Activated CD8-positive, alpha-beta T cell treated with anti-CD3 and anti-CD28 coated beads, Interleukin-2, amount 10 ng/mL, durations not matched to agents 7 days and 5 days (primary cell): ENCODE data around the gene ST6GALNAC6. TPM values are rescaled to one million over a fixed set of nuclear protein-coding genes. Genes with fewer than 3 reads are reported as not detected.
A peak's percentile ranks its signal among the peaks of the same experiment; 100 is the strongest.
"Not testable (repeated sequence)": the region's sequence is repeated elsewhere in the genome, so short reads cannot be mapped to it uniquely, and the experiment has no call there.

Experiments used
- ATAC-seq: fragments of 150-1000 bp; cut with Tn5 transposase; one replicate; pipeline ENCODE4 v1.10.0; 2021; ENCODE audit warnings: moderate library complexity
- CTCF ChIA-PET: fragments of 350-600 bp; sonication (Branson Sonifier 250); formaldehyde crosslinking; loops from one replicate; lab custom pipeline; 2021; ENCODE audit warnings: antibody characterized with exemption; lab: Charles Lee
- POLR2A ChIA-PET: fragments of 350-600 bp; sonication (Branson Sonifier 250); formaldehyde crosslinking; loops from one replicate; lab custom pipeline; 2021; ENCODE audit warnings: antibody characterized with exemption; lab: Charles Lee
- DNase-seq: peaks from one replicate; pipeline ENCODE4 v3.0.0-alpha.2; 2020
- H3K27ac Mint-ChIP-seq: one replicate; pipeline ENCODE4 v1.8.0; 2021; ENCODE audit warnings: mild to moderate bottlenecking, mixed read lengths
- H3K27me3 Mint-ChIP-seq: one replicate; pipeline ENCODE4 v1.8.0; 2021; ENCODE audit warnings: low read depth, mixed read lengths
- H3K36me3 Mint-ChIP-seq: one replicate; pipeline ENCODE4 v1.8.0; 2021; ENCODE audit warnings: low read depth, mixed read lengths
- H3K4me1 Mint-ChIP-seq: one replicate; pipeline ENCODE4 v1.8.0; 2021; ENCODE audit warnings: low read depth, mixed read lengths
- H3K4me3 Mint-ChIP-seq: one replicate; pipeline ENCODE4 v1.8.0; 2021; ENCODE audit warnings: mild to moderate bottlenecking, mixed read lengths
- H3K9me3 Mint-ChIP-seq: one replicate; pipeline ENCODE4 v1.8.0; 2022; ENCODE audit warnings: mixed read lengths; ENCODE audit not compliant: insufficient read depth
- total RNA-seq, 2 experiments: library from RNA; stranded (reverse); gene quantifications; one replicate each; pipeline ENCODE4 v1.2.3, GENCODE V29; 2021

ST6GALNAC6 gene
- total RNA-seq, 2 experiments from 2014 or later, result 68.6 to 77.6 TPM

GRCh38 chr9:127890053-127890452 lies 9.3 kb downstream of the ST6GALNAC6 start:
- peaks cover 68% of the 10 kb centered on the region for H3K36me3 Mint-ChIP-seq
- ChIA-PET POLR2A (interaction anchor here (1.2 kb wide), 1 partner anchor 9 kb away, joined by 6 read pairs; the partner anchor contains the start of gene ST6GALNAC6), CTCF (interaction anchor here (0.9 to 1.5 kb wide), 6 partner anchors 9 to 155 kb away, joined by 3 to 6 read pairs (median 4); partner anchors contain the start of genes ST6GALNAC6 and TOR2A)
- no peak for ATAC-seq
- H3K27ac Mint-ChIP-seq, result no peak overlapping the region
- H3K9me3 Mint-ChIP-seq, result peaks cover 10% of the 10 kb centered on the region
- DNase-seq, result no peak
- H3K4me1 Mint-ChIP-seq, result peaks cover 8% of the 10 kb centered on the region
- no peaks in the 10 kb centered on the region for H3K27me3 Mint-ChIP-seq
- no peak overlapping the region for H3K4me3 Mint-ChIP-seq

DNA sequence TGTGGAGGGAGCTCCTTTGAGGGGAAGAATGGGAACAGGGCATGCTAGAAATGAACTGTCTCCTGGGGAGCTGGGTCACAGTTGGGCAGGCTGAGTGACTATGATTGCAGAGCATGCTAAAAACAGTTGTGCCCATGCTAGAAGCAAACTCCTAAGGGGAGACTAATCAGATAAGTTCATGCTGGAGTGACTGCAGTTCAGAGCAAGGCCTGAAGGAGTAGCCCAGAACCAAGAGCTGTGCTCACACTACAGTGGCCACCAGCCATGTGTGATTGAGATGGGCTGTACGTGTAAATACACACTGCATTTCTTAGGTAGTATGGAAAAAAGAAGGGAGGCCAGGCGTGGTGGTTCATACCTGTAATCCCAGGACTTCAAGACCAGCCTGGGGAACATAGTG lies 11.6 kb downstream of the ST6GALNAC6 start:
- Mint-ChIP-seq H3K4me3 (no peak overlapping the region), H3K36me3 (peaks cover 58% of the 10 kb centered on the region), H3K27ac (no peak overlapping the region), H3K27me3 (no peaks in the 10 kb centered on the region), H3K4me1 (peaks cover 16% of the 10 kb centered on the region), H3K9me3 (no peaks in the 10 kb centered on the region)
- DNase-seq (no peak), ATAC-seq (peak; percentile 60)
- CTCF ChIA-PET, result interaction anchor here (1.4 to 1.5 kb wide), 3 partner anchors 17 to 34 kb away, joined by 3 to 4 read pairs (median 3); no protein-coding TSS in a partner anchor
- POLR2A ChIA-PET, result interaction anchor here (1.4 kb wide), 1 partner anchor 28 kb away, joined by 4 read pairs; the partner anchor contains the start of gene ST6GALNAC4

DNA sequence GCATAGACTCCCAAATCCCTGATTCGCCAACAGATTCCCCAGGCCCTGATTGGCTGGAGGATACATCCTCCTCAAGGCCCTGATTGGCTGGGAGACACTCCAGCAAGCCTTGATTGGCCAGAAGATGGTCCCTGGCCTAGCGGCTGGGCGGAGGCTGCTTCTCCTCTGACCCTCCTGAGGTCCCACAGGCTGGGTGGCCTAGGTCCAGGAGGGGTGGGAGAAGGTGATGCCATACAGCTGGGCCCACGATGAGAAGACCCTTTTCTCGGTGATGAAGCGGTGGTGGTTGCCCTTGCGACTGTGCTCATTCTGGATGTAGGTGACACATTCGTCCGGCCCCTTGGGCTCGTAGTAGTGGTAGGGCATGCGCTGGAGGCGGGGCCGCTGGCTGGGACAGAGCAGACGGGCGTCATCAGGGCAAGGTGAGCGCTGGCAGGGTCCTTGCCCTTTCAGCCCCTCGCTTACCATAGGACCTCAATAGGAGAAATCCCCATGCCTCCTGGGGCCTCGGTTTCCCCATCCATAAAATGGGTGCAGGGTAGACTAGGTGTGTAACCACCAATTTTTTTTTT lies 12.9 kb downstream of the ST6GALNAC6 start:
- CTCF ChIA-PET, result interaction anchor here (1.4 to 1.5 kb wide), 3 partner anchors 16 to 35 kb away, joined by 3 to 4 read pairs (median 3); no protein-coding TSS in a partner anchor
- peaks cover 49% of the 10 kb centered on the region for H3K36me3 Mint-ChIP-seq
- H3K27me3 Mint-ChIP-seq, result no peaks in the 10 kb centered on the region
- H3K9me3 Mint-ChIP-seq, result no peaks in the 10 kb centered on the region
- POLR2A ChIA-PET, result interaction anchor here (1.4 kb wide), 1 partner anchor 30 kb away, joined by 4 read pairs; the partner anchor contains the start of gene ST6GALNAC4
- ATAC-seq (no peak), DNase-seq (no peak)
- H3K4me3 Mint-ChIP-seq, result no peak overlapping the region
- peaks cover 9% of the 10 kb centered on the region for H3K4me1 Mint-ChIP-seq
- no peak overlapping the region for H3K27ac Mint-ChIP-seq

DNA sequence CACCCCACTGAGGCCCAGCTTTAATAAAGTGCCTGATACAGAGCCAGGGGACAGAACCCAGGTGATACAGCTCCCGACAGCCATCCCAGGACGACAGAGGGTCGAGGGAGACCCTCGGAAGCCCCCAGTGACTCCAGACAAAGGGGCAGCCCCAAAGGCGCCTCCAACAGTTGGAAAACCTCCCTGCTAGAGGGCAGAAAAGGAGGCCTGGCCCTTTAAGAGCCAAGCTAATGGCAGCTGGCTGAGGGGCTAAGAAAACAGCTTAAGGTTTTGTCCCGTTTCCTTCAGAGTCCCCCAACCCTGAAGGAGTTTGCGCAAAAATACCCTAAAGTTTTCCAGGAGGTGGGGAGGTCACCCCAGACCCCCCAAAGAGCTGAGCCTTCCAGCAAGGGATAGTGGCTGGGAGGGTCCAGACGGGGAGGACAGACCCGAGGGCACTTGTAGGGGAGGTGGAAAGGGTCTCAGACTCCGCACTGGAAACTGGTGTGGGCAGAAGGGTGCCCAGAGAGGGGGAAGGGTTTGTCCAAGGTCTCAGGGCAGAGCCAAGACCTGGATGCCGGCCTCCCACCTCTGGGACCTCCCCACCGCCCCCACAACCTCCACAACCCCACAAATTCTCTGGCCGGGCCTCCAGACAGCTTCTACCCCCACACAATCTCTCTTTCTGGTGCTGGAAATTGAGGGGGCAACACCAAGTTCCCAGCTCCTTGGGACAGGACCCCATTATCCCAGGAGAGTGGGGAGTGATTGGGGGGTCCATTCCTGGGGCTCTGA lies 13.7 kb downstream of the ST6GALNAC6 start:
- peaks cover 9% of the 10 kb centered on the region for H3K4me1 Mint-ChIP-seq
- no peak overlapping the region for H3K27ac Mint-ChIP-seq
- no peak overlapping the region for H3K4me3 Mint-ChIP-seq
- ATAC-seq (no peak), DNase-seq (no peak)
- ChIA-PET POLR2A (interaction anchor here (0.6 to 0.9 kb wide), 2 partner anchors 9 to 151 kb away, joined by 3 read pairs; partner anchors contain the start of gene TOR2A), CTCF (interaction anchor here (1.1 to 2.0 kb wide), 3 partner anchors 15 to 25 kb away, joined by 3 to 9 read pairs (median 3); no protein-coding TSS in a partner anchor)
- H3K36me3 Mint-ChIP-seq, result peaks cover 42% of the 10 kb centered on the region
- H3K9me3 Mint-ChIP-seq, result no peaks in the 10 kb centered on the region
- no peaks in the 10 kb centered on the region for H3K27me3 Mint-ChIP-seq

- Mint-ChIP-seq H3K4me3 (no peak overlapping the region), H3K9me3 (no peaks in the 10 kb centered on the region), H3K27me3 (no peaks in the 10 kb centered on the region), H3K36me3 (peaks cover 36% of the 10 kb centered on the region), H3K27ac (no peak overlapping the region), H3K4me1 (peaks cover 9% of the 10 kb centered on the region)
- ChIA-PET POLR2A (interaction anchor here (0.6 to 0.9 kb wide), 3 partner anchors 10 to 150 kb away, joined by 3 to 4 read pairs (median 3); partner anchors contain the start of gene TOR2A), CTCF (interaction anchor here (1.1 to 2.0 kb wide), 3 partner anchors 14 to 25 kb away, joined by 3 to 9 read pairs (median 3); no protein-coding TSS in a partner anchor)
- no peak for DNase-seq
- ATAC-seq, result no peak
Observed at GRCh38 chr9:127884976-127885490, 14.4 kb downstream of the ST6GALNAC6 start.

GRCh38 chr9:127884427-127884911 lies 14.9 kb downstream of the ST6GALNAC6 start:
- no peaks in the 10 kb centered on the region for H3K9me3 Mint-ChIP-seq
- peaks cover 9% of the 10 kb centered on the region for H3K4me1 Mint-ChIP-seq
- H3K4me3 Mint-ChIP-seq, result no peak overlapping the region
- POLR2A ChIA-PET, result interaction anchor here (0.6 to 0.9 kb wide), 2 partner anchors 127 to 149 kb away, joined by 3 to 4 read pairs; partner anchors contain the start of gene TOR2A
- peaks cover 33% of the 10 kb centered on the region for H3K36me3 Mint-ChIP-seq
- ATAC-seq (no peak), DNase-seq (no peak)
- peak overlapping the region; percentile 15 for H3K27ac Mint-ChIP-seq
- H3K27me3 Mint-ChIP-seq, result no peaks in the 10 kb centered on the region
- CTCF ChIA-PET, result interaction anchor here (1.1 to 2.0 kb wide), 2 partner anchors 15 to 26 kb away, joined by 3 to 9 read pairs; no protein-coding TSS in a partner anchor

DNA sequence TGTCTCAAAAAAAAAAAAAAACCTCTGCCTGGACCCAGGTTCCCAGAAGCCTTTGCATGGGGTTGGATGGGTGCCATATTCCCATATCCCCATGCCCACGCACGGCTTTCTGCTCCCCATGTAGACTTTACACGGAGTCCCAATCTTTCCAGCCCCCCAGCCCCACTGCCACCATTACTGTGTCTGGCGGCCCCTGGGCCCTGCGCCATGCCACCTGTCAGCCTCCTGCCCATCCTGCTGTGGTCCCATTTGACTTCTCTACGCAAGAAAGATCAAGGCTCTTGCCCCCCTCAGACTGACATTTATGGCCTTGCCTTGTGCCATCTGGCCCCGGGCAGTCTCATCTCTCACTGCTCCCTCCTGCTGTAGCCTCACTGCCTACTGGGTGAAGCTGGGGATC lies 15.4 kb downstream of the ST6GALNAC6 start:
- ATAC-seq (no peak), DNase-seq (no peak)
- no peaks in the 10 kb centered on the region for H3K9me3 Mint-ChIP-seq
- H3K4me3 Mint-ChIP-seq, result no peak overlapping the region
- H3K27me3 Mint-ChIP-seq, result no peaks in the 10 kb centered on the region
- H3K27ac Mint-ChIP-seq, result no peak overlapping the region
- POLR2A ChIA-PET, result no interaction called here
- peaks cover 9% of the 10 kb centered on the region for H3K4me1 Mint-ChIP-seq
- CTCF ChIA-PET, result no interaction called here
- H3K36me3 Mint-ChIP-seq, result peaks cover 35% of the 10 kb centered on the region

DNA sequence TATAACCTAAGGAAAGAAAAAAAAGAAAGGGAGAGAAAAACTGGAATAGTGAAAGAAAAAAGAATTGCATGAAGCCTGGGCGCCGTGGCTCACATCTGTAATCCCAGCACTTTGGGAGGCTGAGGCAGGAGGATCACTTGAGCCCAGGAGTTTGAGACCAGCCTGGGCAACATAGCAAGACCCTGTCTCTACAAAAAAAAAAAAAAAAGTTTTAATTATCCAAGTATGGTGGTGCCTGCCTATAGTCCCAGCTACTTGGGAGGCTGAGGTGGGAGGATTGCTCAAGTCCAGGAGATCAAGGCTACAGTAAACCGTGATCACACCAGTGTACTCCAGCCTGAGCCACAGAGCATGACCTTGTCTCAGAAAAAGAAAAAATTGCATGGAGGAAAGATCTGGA lies 17.7 kb downstream of the ST6GALNAC6 start:
- H3K27me3 Mint-ChIP-seq, H3K9me3 Mint-ChIP-seq, ATAC-seq, DNase-seq, H3K27ac Mint-ChIP-seq, H3K4me3 Mint-ChIP-seq: not testable (repeated sequence)
- Mint-ChIP-seq H3K4me1 (peaks cover 11% of the 10 kb centered on the region), H3K36me3 (peaks cover 25% of the 10 kb centered on the region)
- CTCF ChIA-PET, result interaction anchor here (0.9 to 2.1 kb wide), 8 partner anchors 12 to 236 kb away, joined by 3 to 19 read pairs (median 4); partner anchors contain the start of gene ST6GALNAC4
- POLR2A ChIA-PET, result interaction anchor here (1.2 kb wide), 1 partner anchor 40 kb away, joined by 5 read pairs; no protein-coding TSS in a partner anchor

GRCh38 chr9:127880143-127880542 lies 19.3 kb downstream of the ST6GALNAC6 start:
- POLR2A ChIA-PET, result no interaction called here
- H3K27me3 Mint-ChIP-seq, result peaks cover 3% of the 10 kb centered on the region
- CTCF ChIA-PET, result no interaction called here

GRCh38 chr9:127878652-127879390 lies 20.6 kb downstream of the ST6GALNAC6 start:
- no peak overlapping the region for H3K4me3 Mint-ChIP-seq
- no peak overlapping the region for H3K27ac Mint-ChIP-seq
- no peaks in the 10 kb centered on the region for H3K9me3 Mint-ChIP-seq
- CTCF ChIA-PET, result interaction anchor here (0.6 kb wide), 2 partner anchors 144 to 1034 kb away, joined by 3 to 4 read pairs; partner anchors contain the start of gene TOR2A
- peaks cover 3% of the 10 kb centered on the region for H3K27me3 Mint-ChIP-seq
- DNase-seq (no peak), ATAC-seq (no peak)
- H3K4me1 Mint-ChIP-seq, result peaks cover 4% of the 10 kb centered on the region
- POLR2A ChIA-PET, result no interaction called here
- H3K36me3 Mint-ChIP-seq, result peaks cover 6% of the 10 kb centered on the region

More at GRCh38 chr9:127880143-127880542, 19.3 kb downstream of the ST6GALNAC6 start:
- ATAC-seq, result no peak
- Mint-ChIP-seq H3K9me3 (no peaks in the 10 kb centered on the region), H3K4me1 (peaks cover 11% of the 10 kb centered on the region), H3K4me3 (no peak overlapping the region), H3K36me3 (peaks cover 16% of the 10 kb centered on the region), H3K27ac (no peak overlapping the region)
- DNase-seq, result no peak
